Muscle of back (tissue), 13 donors: ENCODE measurements around the gene KRT17. TPM values are rescaled to one million over a fixed set of nuclear protein-coding genes. Genes with fewer than 3 reads are reported as not detected.

Experiments used
- DNase-seq, 3 donors: peaks; one replicate each; pipeline versions ENCODE4 v3.0.0 to v3.0.0-alpha.2; 2013
- long read RNA-seq, 9 donors: transcript quantifications; one replicate each; lab custom pipeline, GENCODE V29; 2026
- polyA plus RNA-seq, 10 donors: library from polyadenylated mRNA; unstranded; fragments of 120-200 nt; gene quantifications; one replicate each; pipeline ENCODE4 v1.2.1, GENCODE V29; 2013; ENCODE audit not compliant: insufficient read length in 10 of 10

KRT17 gene
- polyA plus RNA-seq: 100 to 1,000 TPM in 2 of 10 donors, 1 to 10 TPM in 5, under 1 TPM in 3; 0.46 to 228 (median 1.6) TPM
- long read RNA-seq, donor 1: 0 reads
- long read RNA-seq, donor 2: 0 reads
- long read RNA-seq, donor 3: 0 reads
- long read RNA-seq, donor 4: 0 reads
- long read RNA-seq, donor 5: 0 reads
- long read RNA-seq, donor 6: 0 reads
- long read RNA-seq, donor 7: 0 reads
- long read RNA-seq, donor 8, transcript KRT17-209 (8 exons, 1,651 nt): major isoform, 34 of 44 reads
- long read RNA-seq, donor 8, partial matches to known transcripts: 8 of 44 reads
- long read RNA-seq, donor 8, other reads (novel, unspliced or antisense): 0 of 44 reads
- long read RNA-seq, donor 9, partial matches to known transcripts: 0 of 2 reads
- long read RNA-seq, donor 9, other reads (novel, unspliced or antisense): 0 of 2 reads

GRCh38 chr17:41624208-41625101, at the start of gene KRT17:
KRT17 (minus strand) TSS chr17:41624575; CDS start chr17:41624509, 66 bp downstream.
- no peak for DNase-seq

- no peak for DNase-seq
Observed at GRCh38 chr17:41672153-41672552, 47.8 kb upstream of the KRT17 start.

GRCh38 chr17:41667280-41668041, 43.1 kb upstream of the KRT17 start:
- no peak for DNase-seq

DNA sequence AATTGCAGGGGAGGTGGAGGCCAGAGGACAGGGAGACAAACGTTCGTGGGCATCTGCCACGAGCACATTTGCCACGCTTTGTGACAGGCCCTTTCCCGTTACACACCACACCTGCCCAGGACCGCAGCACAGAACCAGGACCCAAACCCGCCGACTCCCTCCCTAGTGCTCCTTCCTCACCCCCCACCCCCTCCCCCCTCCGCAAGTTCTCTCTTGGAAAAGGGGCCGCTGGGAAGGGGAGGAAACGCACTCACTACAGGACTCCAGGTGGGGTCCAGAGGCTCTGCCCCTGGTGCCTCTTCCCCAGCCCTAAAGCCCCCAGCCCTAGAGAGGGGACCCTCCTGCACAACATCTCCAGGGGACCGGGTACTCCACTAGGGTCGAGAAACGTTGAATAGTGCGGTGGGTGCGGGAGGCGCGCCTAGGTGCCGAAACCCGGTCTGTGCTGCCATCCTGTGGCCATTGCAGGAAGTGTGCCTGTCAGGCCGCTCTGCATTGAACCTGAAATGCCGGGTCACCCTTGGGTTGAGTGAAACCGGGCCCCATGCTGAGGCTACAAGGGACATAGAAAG, 42.4 kb upstream of the KRT17 start:
- DNase-seq: peak; percentile 69 to 92 (median 78)

GRCh38 chr17:41666237-41666641, 41.9 kb upstream of the KRT17 start:
- DNase-seq: no peak

DNA sequence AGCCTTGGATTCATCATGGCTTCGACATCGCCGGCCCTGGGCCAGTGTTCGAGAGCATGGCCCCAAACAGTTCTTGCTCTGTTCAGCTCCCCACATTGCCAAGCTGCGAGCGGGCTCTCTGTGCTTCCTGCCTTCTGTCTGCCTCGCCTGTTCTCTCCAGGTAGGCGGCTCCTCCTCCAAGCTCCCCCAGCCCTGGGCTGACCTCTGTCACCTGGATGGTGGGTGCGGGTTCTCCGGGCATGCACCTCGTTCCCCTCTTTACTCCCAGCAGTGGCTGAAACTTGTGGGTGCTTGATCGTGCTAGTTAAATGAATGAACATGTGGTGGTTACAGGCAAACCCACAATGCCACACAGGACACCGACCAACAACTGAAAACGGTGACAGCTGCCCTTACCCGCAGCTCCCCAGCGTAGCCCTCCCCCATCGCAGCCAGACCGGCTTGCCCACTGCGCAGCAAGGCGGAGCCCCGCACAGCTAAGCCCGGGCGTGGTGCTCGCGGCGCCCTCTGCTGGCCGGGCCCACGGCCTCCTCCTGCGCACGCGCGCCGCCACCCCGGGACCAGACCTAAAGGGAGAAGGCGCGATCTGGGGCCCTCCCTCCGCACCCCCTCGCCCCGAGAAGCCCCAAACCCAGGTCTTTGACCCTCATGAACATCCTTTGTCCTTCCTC, 41.3 kb upstream of the KRT17 start:
- peak; percentile 80 to 94 (median 90) for DNase-seq

- DNase-seq: no peak
Observed at GRCh38 chr17:41664587-41665565, 40.5 kb upstream of the KRT17 start.

DNA sequence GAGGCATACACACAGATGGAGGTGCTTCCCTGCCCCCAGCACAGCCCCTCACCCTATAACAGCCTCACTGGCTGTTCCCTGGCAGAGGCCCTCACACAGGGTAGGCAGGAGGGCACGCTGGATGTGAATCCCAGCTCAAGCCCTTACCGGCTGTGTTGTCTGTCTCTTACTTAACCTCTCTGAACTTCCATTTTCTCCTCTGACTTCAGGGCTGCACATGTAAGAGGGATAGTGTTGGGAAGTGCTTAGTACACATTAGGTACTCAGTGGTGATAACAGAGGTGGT, 39.7 kb upstream of the KRT17 start:
- DNase-seq: no peak

DNA sequence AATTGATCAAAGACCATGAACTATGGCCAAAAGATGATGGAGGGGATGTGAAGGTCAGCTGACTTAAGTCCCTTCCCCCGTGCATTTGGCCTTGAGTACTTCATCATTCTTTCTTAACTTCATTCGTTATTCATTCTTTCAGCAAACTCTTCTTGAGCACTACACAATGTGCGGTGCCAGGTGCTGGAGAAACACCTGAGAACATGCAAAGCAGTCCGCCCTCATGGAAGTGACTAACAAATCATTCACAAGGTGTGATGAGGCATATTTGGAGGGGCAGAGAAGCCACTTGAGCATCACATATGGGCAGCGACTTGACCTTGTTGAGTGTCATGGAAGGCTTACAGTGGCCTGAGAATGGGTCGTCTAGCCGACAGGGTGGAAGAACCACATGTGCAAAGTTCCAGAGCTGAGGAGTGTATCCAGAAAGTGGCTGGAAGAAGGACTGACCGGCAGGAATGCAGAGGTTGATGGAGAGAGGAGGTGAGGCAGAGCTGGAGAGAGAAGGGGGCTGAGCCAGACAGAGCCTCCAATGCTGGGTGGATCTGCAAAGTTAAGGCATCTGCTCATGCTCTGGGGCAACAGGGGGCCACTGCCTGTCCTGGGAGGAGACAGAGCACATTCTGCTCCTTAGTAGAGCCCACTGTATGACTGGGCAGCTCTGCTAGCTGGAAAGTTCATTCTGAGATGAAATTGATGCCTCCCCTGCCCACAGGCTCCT, 39.2 kb upstream of the KRT17 start:
- DNase-seq: no peak

DNA sequence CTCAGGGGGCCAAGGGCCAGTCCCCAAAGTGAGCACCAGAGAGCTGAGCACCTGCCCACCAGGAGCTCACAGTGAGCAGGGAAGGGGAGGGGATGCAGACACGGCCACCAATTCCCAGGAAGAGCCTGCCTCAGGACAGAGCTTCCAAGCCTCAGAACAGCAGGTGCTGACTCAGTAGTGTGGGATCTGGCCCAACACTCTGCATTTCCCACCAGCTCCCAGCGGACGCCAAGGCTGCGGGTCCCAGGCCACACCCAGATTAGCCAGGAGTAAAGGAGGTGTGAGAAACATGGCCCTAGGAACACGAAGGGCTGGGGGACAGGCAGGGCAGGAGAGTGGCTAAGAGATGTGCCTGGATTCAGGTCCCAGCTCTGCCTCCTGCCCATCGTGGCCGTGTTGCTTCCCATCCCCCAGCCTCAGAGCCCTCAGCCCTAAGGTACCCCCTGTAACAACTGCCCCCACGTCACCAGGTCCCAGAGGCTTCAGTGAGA, 35.9 kb upstream of the KRT17 start:
- no peak for DNase-seq

DNA sequence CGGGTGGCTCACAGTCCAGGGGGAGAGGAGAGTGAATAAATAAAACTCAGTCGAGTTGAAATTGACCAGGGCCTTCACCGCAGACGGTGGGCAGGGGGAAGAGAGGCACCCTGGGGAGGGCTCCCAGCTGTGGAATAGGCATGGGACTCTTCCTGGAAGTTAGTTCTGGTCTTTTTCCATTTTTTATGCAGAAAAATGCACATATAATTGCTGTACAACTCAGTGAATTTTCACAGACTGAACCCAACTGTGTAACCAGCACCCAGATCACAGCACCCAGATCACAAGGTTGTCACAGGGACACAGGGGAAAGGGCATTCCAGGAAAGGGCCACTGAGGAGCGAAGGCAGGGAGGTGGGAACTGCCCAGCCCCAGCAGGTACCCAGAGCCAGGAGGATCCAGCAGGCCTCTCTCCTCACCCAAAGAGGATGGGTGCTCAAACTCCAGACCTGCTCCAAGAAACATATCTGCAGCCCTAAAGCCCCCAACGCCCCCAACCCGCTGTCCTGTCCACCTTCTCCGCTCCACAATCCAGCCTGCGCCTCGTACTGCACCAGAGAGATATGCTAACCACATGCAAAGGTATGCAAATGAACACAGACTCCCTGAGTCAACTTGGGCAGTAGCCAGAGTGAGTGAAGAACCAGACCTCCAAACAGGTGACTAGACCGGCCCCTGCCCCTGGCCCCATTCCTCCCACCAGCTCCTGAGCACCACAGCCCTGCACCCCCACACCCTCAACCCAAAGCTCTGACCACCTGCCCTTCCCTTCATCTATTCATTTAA, 35.2 kb upstream of the KRT17 start:
- no peak for DNase-seq

GRCh38 chr17:41658846-41659245, 34.5 kb upstream of the KRT17 start:
- no peak for DNase-seq

- DNase-seq: no peak
Observed at GRCh38 chr17:41657936-41658335, 33.6 kb upstream of the KRT17 start.

GRCh38 chr17:41657176-41657754, 32.9 kb upstream of the KRT17 start:
- DNase-seq: no peak

- no peak for DNase-seq
Observed at GRCh38 chr17:41656249-41657023, 32.1 kb upstream of the KRT17 start.

GRCh38 chr17:41655611-41656111, 31.3 kb upstream of the KRT17 start:
- DNase-seq: no peak
